Esophagus squamous epithelium (tissue), 4 donors: ENCODE results near the gene ORC1.

Source experiments
- CTCF ChIP-seq, 6 experiments: fragments of 450-650 bp in 4 of 6; fragments of 200-600 bp in 2 of 6; sonication (generic) in 2 of 6; IDR thresholded peaks; one replicate each; pipeline ENCODE4 v1.5.1; 2016 to 2019; ENCODE audit warnings: antibody characterized with exemption in 6 of 6, mild to moderate bottlenecking in 4 of 6, moderate library complexity in 4 of 6
- POLR2A ChIP-seq, 4 donors: fragments of 450-650 bp; IDR thresholded peaks; one replicate each; pipeline ENCODE4 v1.6.1; 2017; ENCODE audit warnings: antibody characterized with exemption in 4 of 4, mild to moderate bottlenecking in 4 of 4, moderate library complexity in 3 of 4

- TF ChIP-seq CTCF (IDR thresholded peaks at IDR 0.05) (no peak), POLR2A (IDR thresholded peaks at IDR 0.05) (no peak)
These were observed 80.5 kb downstream of the ORC1 start for GRCh38 chr1:52323731-52324130.
